GM04503 (cell line): ENCODE data around the gene RIPOR2.

Source experiments
- DNase-seq: peaks from one replicate; pipeline ENCODE4 v3.0.0-alpha.2; 2012; ENCODE audit warnings: low read depth

The RIPOR2 gene

GRCh38 chr6:24847402-24847801 is 88.4 kb downstream of the RIPOR2 start:
- no peak for DNase-seq

- DNase-seq: no peak
Measured at GRCh38 chr6:24845578-24845977, 90.2 kb downstream of the RIPOR2 start.

- no peak for DNase-seq
Measured at GRCh38 chr6:24844903-24845302, 90.9 kb downstream of the RIPOR2 start.

GRCh38 chr6:24844061-24844460 is 91.7 kb downstream of the RIPOR2 start:
- no peak for DNase-seq

- no peak for DNase-seq
Measured at GRCh38 chr6:24840187-24840586, 95.6 kb downstream of the RIPOR2 start.

- no peak for DNase-seq
Measured at GRCh38 chr6:24838994-24839393, 96.8 kb downstream of the RIPOR2 start.

- no peak for DNase-seq
Measured at GRCh38 chr6:24838081-24838480, 97.7 kb downstream of the RIPOR2 start.

GRCh38 chr6:24836109-24836508 is 99.7 kb downstream of the RIPOR2 start:
- no peak for DNase-seq

- no peak for DNase-seq
Measured at GRCh38 chr6:24833711-24834386, 101.9 kb downstream of the RIPOR2 start.

- no peak for DNase-seq
Measured at GRCh38 chr6:24832794-24833193, 103.0 kb downstream of the RIPOR2 start.

GRCh38 chr6:24831771-24832716 is 103.7 kb downstream of the RIPOR2 start:
- DNase-seq: peak; percentile 56

GRCh38 chr6:24829657-24830056 is 106.1 kb downstream of the RIPOR2 start:
- DNase-seq: no peak

- no peak for DNase-seq
Measured at GRCh38 chr6:24827970-24828369, 107.8 kb downstream of the RIPOR2 start.

- no peak for DNase-seq
Measured at GRCh38 chr6:24827162-24827561, 108.6 kb downstream of the RIPOR2 start.

- no peak for DNase-seq
Measured at GRCh38 chr6:24825130-24825630, 110.6 kb downstream of the RIPOR2 start.

- no peak for DNase-seq
Measured at GRCh38 chr6:24824142-24824938, 111.4 kb downstream of the RIPOR2 start.

- no peak for DNase-seq
Measured at GRCh38 chr6:24823185-24823584, 112.6 kb downstream of the RIPOR2 start.

- DNase-seq: no peak
Measured at GRCh38 chr6:24822696-24823095, 113.1 kb downstream of the RIPOR2 start.

- no peak for DNase-seq
Measured at GRCh38 chr6:24821860-24822444, 113.8 kb downstream of the RIPOR2 start.

GRCh38 chr6:24818346-24818745 is 117.4 kb downstream of the RIPOR2 start:
- no peak for DNase-seq

- DNase-seq: no peak
Measured at GRCh38 chr6:24809728-24810127, 126.0 kb downstream of the RIPOR2 start.

GRCh38 chr6:24807584-24807983 is 128.2 kb downstream of the RIPOR2 start:
- DNase-seq: no peak
